ENCODE data around the gene INPP5F.

DNA sequence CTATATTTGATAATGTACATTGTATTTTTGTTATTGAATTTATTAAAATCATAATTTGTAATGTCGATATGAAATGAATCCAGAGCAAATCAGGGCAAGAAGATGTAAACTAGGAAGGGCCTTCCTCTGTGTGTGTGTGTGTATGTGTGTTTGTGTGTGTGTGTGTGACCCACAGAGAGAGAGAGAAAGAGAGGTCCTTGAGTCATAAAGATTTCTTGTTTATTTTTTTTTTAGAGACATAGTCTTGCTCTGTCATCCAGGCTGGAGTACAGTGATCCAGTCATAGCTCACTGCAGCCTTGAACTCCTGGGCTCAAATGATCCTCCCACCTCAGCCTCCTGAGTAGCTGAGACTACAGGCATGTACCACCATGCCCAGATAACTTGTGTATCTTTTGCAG is 50.7 kb downstream of the INPP5F start:
- TF ChIP-seq, protein P1, sequence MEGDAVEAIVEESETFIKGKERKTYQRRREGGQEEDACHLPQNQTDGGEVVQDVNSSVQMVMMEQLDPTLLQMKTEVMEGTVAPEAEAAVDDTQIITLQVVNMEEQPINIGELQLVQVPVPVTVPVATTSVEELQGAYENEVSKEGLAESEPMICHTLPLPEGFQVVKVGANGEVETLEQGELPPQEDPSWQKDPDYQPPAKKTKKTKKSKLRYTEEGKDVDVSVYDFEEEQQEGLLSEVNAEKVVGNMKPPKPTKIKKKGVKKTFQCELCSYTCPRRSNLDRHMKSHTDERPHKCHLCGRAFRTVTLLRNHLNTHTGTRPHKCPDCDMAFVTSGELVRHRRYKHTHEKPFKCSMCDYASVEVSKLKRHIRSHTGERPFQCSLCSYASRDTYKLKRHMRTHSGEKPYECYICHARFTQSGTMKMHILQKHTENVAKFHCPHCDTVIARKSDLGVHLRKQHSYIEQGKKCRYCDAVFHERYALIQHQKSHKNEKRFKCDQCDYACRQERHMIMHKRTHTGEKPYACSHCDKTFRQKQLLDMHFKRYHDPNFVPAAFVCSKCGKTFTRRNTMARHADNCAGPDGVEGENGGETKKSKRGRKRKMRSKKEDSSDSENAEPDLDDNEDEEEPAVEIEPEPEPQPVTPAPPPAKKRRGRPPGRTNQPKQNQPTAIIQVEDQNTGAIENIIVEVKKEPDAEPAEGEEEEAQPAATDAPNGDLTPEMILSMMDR (IDR thresholded peaks at IDR 0.05; ENCODE audit: low read length) = no peak
- TF ChIP-seq EZH2 (IDR thresholded peaks at IDR 0.05; ENCODE audit: borderline replicate concordance, low read length) = no peak
